NCI-H2081 (cell line): Measurements from ENCODE around the gene TBCA.
"Not testable (repeated sequence)": the region's sequence is repeated elsewhere in the genome, so short reads cannot be mapped to it uniquely, and the experiment has no call there.

Experiments
- DNase-seq, 2 experiments: peaks; one replicate each; lab custom pipeline; 2025; lab: John Stamatoyannopoulos, UW

The TBCA gene

DNA sequence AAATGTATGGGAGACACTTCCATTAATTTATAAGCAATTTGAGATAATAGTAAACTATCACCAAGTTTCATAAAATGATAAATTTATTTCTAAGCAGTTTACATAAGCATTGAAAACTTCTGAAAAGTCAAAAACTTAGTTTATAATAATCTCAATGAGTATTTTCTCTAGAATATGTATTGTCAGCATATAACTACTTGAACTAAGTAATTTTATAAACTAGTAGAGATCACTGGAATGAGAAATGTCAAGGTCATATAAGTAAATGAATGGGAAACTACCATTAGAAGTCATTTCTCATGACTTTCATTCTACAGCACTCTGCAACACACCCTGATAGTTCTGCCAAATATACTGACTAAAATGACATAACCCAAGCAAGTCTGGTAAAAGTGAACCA is 3.4 kb downstream of the TBCA start:
- no peak for DNase-seq

DNA sequence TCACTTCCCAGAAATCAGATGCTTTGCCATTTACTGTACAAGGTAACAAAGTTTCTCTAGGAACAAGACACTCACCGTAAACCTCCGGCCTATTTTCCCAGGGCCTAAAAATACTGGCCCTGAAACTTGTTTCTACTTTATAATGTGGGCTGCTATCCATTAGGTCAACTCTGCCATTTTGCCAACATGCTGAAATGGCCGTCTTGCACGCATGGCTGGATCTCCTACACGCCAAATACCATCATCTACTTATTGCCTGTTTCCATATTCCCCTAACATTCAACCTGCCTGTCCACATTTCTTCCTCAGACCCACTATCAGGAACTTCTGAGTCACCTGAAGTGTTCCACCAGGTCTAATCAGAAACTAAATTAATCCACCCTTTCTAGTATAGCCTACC is 4.7 kb downstream of the TBCA start:
- no peak for DNase-seq

DNA sequence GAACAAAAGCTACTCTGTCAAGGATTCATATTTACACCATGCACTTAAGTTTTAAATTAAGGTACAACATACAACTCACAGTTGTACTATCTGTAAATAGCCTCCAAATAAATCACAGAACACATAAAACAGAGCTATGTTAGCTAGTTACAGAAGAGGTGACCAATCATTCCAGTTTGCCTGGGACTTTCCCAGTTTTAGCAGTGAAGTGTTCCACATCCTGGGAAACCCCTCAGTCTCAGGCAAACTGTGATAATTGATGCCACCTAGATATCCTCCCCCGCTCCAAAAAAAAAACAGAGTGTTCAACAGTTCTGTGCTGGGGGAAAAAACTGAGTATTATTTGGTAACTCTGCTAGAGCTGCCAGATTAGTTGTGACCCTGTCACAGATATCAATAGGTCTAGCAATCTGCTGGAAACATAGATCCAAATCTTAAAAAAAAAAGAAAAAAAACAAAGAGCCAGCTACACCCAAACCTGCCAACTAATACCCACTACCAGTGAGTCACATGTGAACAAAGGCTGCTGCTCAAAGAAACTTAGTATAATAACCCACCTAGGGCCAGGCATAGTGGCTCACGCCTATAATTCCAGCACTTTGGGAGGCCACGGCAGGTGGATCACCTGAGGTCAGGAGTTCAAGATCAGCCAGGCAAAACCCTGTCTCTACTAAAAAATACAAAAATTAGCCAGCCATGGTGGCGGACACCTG is 5.7 kb downstream of the TBCA start:
- no peak for DNase-seq

DNA sequence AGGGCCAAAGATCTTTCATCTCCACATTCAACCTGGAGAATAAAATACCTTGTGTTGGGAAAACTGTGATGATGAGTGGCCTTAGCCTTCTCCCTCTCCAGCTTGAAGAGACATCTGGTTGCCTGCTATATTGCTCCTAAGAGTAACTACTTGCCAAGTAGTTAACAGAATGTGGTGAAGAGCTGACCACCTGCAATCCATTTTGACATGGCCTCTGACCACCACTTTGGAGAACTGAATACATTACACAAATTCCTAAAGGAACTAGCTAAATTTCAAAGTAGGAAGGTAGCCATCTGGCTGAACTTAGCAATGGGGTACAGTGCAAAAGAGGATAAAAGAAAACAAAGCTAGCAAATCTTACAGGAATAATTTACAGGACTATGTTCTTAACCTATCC is 7.2 kb downstream of the TBCA start:
- DNase-seq: no peak

DNA sequence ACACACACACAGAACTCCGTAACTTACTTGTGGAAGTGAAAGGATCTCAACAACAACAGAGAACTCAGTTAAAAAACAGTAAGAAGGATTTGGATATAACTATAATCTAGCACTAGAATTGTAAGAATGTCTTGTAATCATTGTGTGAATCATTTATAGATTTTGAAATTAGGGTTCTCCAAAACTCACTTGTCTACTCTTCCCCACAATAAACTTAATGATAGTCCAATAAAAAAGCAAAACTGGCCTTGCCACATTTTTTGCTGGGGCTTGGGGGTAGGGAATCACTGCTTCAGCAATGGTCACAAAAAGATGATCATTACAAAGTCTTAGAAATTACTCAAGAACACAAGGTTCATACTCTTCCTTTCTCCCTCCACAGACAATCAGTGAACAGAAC is 8.8 kb downstream of the TBCA start:
- DNase-seq: no peak

DNA sequence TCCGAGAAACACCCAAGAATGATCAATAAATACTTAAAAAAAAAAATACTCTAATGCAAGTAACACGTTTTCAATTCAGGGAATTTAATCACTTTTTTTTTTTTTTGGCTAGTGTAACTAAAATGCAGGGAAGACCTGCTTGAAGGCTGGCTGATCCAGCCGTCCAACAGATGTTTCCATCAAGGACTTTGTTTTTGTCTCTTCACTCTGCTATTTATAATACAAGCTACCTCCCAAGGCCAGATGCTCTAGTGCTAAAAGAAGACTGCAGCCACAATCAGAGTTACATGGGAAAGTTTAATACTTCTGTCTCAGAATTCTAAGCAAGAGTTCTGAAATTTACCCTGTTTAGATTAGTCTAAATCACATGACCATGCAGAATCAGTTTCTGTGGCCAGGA is 14.5 kb downstream of the TBCA start:
- DNase-seq: no peak

DNA sequence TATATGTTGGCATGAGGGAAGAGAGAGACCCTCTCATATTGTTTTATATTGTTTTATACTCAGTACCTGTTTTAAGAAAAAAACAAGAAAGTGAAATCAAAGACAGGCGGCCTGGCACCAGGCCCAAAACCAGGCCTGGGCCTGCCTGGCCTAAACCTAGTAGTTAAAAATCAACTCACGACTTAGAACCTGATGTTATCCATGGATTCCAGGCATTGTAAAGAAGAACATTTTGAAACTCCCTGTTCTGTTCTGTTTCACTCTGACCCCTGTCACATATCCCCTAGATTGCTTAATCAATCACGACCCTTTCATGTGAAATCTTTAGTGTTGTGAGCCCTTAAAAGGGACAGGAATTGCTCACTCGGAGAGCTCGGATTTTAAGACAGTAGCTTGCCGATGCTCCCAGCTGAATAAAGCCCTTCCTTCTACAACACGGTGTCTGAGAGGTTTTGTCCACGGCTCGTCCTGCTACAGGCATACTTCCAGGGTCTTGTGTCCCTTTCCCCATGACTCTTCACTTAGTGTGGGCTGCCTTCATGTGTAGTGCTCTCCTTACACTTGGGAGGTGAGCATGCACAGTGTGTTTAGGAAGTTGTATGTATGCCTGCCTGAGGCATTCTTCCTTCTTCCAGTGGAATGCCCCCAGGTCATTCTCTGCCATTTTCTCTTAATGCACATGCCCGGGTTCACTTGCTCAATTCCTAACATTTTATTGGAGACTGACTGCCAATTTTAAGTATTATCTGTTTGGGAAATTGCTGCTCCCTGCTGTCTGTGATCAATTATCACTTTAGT is 17.8 kb downstream of the TBCA start:
- DNase-seq: no peak

DNA sequence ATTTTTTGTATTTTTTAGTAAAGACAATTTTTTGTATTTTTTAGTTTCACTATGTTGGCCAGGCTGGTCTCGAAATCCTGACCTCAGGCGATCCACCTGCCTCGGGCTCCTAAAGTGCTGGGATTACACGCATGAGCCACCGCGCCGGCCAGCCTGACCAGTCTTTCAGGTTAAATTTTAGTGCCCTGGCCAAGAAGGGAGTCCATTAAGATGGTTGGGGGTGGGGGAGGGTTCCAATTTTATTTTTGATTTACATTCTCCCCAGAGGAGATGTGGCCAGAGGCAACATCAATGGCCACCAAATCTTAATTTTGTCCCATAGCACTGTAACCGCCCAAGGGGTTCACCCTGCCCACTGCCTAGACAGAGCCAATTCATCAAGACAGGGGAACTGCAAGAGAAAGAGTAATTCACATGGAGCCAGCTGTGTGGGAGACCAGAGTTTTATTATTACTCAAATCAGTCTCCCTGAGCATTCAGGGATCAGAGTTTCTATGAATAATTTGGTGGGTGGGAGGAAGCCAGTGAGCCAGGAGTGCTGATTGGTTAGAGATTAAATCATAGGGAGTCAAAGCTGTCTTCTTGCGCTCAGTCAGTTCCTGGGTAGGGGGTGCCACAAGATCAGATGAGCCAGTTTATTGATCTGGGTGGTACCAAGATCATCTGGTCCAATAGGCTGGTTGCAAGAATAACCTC is 24.7 kb downstream of the TBCA start:
- DNase-seq: no peak

DNA sequence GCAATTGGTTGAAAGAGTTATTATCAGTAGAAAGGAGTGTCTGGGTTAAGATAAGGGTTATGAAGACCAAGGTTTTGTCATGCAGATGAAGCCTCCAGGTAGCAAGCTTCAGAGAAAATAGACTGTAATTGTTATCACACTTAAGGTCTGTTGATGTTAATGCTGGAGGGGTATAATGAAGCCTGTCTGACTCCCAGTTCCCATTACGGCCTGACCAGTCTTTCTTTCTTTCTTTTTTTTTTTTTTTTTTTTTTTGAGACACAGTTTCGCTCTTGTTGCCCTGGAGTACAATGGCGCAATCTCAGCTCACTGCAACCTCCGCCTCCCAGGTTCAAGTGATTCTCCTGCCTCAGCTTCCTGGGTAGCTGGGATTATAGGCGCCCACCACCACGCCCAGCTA is 25.2 kb downstream of the TBCA start:
- DNase-seq: not testable (repeated sequence)

DNA sequence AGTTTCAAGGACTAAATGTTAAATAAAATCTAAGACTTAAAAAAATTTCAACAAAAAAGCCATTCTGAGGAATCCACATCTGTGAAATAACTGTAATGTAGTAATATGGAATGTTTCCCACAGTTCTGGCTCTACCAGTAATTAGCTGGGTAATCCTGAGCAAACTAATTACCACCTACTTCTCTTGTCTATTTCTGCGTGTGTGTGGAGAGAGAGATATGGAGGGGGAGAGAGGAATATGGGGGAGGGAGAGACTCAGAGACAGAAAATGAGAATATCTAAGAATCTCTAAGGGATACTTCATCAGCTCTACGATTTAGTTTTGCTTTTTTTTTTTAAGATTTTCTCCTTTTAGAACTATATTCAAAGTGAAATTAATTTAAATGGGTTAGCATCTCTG is 28.0 kb downstream of the TBCA start:
- no peak for DNase-seq

DNA sequence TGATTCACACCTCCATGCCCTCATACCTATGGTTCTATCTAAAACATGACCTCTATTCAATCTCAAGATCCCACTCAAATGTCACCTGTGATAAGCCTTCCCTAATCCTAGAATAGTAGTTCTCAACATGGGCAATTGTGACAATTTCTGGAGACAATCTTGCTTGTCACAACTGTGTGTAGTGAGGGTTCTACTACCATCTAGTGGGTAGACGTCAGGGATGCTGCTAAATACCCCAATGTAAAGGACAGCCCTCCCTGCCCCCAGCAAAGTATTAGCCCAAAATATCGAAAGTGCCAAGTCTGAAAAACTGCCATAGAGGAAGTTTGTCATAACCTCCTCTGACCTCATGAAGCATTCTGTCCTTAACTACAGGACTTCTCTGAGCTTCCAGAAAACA is 32.0 kb downstream of the TBCA start:
- no peak for DNase-seq

DNA sequence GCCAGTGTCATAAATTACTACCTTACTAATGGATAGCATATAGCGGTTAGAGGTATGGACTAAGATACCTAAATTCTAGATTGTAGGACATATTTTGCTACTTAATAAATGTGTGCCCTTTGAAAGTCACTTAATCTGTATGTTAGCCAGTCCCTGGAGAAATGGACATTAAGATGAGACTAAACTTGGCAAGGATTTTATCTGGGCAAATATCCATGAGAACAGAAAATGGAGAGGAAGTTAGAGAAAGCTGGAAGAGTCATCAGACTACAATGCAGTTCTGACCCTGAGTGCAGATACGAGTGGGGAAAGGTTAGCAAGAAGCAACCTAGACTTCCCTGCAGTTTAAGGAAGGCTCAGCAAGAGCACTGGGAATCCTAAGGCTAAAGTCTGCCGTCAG is 33.0 kb downstream of the TBCA start:
- DNase-seq: no peak

DNA sequence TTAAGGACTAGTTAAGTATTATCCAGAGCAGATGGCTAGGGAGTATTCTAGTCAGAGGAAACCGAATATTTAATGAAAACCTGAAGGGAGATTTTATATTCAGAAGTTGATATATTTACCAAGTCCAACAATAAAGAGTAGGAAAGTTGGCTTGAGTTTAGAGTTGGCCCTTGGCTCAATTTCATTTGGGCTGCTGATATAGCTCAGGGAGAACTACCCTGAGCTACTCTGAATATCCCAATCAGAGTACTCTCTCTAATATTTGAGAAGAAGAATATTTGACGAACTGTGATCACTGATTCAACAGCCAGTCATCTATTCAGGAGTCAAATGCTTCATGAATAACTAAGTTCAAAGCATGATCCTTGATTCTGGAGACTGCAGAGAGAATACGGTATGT is 34.5 kb downstream of the TBCA start:
- no peak for DNase-seq

DNA sequence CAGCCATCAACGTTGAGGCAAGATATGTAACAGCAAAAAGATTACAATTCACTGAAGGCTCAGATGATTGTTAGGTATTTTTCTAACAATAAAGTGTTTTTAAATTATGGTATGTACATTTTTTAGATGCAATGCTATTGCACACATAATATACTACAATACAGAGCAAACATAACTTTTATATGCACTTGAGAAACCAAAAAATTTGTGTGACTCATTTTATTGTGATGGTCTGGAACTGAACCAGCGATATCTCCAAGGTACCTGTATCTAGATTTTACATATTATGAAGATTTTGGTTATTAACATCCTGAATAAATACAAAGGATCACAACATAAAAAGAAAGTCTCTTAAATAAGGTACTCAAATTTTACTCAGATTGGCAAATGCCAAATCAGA is 41.3 kb downstream of the TBCA start:
- DNase-seq: no peak

DNA sequence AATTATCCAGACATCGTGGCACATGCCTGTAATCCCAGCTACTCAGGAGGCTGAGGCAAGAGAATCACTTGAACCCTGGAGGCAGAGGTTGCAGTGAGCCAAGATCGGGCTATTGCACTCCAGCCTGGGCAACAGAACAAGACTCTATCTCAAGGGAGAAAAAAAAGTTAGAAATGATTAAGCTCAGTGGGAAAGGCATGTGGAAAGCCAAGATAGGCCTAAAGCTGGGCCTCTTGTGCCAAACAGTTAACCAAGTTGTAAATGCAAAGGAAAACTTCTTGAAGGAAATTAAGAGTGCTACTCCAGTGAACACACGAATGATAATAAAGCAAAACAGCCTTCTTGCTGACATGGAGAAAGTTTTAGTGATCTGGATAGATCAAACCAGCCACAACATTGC is 43.0 kb downstream of the TBCA start:
- no peak for DNase-seq

DNA sequence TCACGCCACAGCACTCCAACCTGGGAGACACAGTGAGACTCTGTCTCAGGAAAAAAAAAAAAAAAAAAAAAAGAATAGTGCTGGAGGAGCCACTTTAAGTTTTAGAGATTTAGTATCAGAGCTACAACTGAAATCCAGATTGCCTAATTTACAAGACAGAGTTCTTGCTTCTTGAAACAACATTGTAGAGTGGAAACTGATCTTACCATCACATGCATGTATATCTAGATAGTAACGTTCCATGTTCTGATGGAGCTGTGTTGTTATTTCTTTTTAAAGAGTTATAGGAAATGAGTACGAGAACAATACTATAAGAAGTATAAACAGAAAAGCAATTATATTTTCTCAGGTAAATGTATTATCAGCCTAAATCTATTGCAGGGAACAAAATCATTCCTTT is 48.9 kb downstream of the TBCA start:
- no peak for DNase-seq

DNA sequence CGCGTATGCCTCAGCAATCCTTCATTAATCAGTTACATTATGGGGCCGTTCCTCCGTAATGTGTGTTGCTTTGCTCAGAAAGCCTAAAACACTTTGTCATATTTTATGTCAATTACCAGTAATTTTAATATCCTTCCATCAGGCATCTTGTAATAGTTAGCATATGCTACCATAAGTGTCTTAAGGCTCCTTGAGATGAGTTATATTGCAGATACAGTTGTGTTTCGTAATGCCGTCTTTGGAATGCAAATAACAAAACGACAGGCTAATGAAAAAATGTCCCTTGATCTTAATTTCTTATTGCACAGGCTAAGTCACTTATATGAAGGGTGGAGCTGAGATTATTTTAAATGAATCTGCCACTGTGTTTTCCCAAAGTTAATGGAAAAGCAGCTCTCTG is 50.5 kb downstream of the TBCA start:
- no peak for DNase-seq

DNA sequence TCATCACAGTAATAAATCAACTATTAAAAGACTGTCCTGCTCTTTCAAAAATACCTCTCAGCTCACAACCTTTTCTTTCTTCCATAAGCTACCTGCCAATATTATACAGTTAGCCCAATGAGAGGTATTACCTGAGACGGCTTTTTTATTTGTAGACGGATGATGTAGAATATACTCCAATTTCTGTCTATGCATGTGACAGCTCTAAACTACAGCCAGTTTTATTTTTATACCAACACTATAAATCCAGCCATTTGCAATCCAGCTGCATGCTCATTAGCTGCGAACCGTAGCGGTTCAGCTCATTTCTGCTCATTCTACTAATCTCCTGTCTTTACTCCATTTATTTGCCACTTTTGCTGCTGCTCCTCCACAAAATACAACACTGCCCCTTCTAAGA is 51.2 kb downstream of the TBCA start:
- DNase-seq: no peak

DNA sequence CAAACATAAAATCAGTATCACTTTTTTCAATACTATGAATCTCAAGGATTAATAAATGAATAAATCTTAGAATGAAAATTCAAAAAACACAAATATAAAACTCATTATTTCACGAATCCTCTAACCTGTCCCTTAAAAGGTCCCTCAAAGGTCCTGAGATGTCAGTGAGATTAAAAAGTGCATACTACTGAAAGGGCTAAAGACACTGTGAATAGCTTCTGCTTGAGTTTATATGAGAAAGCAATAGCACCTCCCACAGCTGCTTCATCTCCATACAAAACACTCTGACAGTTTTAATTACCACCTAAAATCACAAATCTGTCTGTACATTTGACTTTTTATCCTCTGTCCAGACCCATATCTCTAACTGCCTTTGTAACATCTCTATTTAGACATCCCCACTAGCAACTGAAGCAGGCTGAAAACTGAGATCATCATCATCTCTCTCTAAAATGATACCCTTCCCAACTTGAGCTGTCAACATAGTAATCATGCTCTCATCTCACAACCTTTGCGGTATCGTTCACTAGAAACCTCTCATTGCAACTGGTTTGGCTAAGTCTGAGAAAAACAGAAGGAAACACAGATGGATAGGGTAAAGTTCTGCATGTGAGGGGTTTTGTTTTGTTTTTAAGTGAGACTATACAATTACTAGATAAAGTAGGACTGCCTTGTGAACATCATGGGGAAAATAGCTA is 56.3 kb downstream of the TBCA start:
- DNase-seq: no peak

DNA sequence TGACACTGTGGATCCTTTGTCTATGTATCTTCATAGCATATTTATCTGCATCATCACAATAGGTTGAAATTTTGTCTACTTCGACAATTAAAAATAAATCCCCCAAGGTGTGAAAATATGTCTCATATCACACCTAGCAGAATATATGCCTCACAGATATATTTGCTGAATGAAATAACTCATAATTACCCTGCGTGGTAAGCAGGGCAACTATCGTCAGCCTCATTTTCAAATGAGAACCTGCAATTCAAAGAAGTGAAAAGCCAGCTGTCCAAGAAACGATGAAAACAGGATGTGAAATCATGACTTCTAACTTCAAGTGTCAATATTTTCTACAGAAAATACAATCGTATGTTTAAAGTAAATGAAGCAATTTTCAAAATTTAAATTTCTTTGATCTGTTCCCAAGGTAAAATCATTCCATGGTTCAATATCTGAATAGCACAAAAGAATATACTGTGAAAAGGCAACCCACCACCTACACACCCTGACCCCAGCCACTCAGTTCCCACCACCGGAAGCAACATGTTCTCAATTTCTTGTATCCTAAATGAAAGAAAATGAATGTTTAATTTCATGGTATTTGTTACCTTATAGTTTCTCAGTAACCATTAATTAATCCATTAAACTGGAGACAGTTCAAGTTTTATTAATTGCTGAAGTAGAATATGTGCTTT is 57.1 kb downstream of the TBCA start:
- no peak for DNase-seq

DNA sequence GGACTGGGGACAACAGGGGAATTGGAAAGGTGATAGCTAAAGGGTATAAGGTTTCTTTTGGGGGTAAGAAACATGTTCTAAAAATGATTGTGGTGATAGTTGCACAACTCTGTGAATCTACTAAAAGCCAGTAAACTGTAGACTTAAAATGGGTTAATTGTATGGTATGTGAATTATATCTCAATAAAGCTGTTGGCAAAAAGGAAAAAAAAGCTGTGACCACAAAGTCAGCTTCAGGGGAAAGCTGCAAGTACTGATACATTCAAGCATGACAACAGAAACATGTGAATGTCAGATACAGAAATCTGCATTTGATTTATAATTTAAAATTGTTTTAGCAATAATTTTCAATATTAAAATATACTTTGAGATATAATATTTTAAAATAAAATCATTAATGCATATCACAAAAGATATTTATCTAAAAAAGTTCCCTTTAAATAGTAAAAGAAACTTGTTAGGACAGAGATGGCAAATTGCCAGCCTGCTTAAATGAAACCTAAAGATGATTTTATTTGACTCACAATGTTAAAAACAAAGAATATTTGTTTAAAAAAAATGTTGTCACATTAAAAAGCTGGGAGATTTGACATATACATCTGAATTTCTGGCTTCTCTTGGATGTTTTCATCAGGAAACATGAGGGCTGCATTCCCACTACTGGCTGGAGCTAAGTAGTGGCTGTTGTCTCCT is 66.0 kb downstream of the TBCA start:
- no peak for DNase-seq
